Osteocyte (in vitro differentiated cells): ENCODE measurements around the gene MOG. TPM values are rescaled to one million over a fixed set of nuclear protein-coding genes. Genes with fewer than 3 reads are reported as not detected.
"Not testable (repeated sequence)": the region's sequence is repeated elsewhere in the genome, so short reads cannot be mapped to it uniquely, and the experiment has no call there.

Experiments used
- DNase-seq: peaks from one replicate; pipeline ENCODE4 v3.0.0; 2021; ENCODE audit warnings: mixed read lengths; ENCODE audit not compliant: unreplicated experiment; ENCODE audit errors: extremely low spot score
- H3K27ac Mint-ChIP-seq: one replicate; pipeline ENCODE4 v1.8.0; 2021; ENCODE audit warnings: mild to moderate bottlenecking, mixed read lengths; ENCODE audit not compliant: unreplicated experiment
- H3K27me3 Mint-ChIP-seq: one replicate; pipeline ENCODE4 v1.8.0; 2021; ENCODE audit warnings: mixed read lengths; ENCODE audit not compliant: unreplicated experiment
- H3K36me3 Mint-ChIP-seq: one replicate; pipeline ENCODE4 v1.8.0; 2021; ENCODE audit warnings: mixed read lengths; ENCODE audit not compliant: unreplicated experiment
- H3K4me1 Mint-ChIP-seq: one replicate; pipeline ENCODE4 v1.8.0; 2021; ENCODE audit warnings: mixed read lengths; ENCODE audit not compliant: unreplicated experiment
- H3K4me3 Mint-ChIP-seq: one replicate; pipeline ENCODE4 v1.8.0; 2021; ENCODE audit warnings: mild to moderate bottlenecking, moderate library complexity, mixed read lengths; ENCODE audit not compliant: unreplicated experiment
- H3K9me3 Mint-ChIP-seq: one replicate; pipeline ENCODE4 v1.8.0; 2021; ENCODE audit warnings: mixed read lengths; ENCODE audit not compliant: unreplicated experiment
- CTCF ChIP-seq: fragments of 200-600 bp; sonication (generic); IDR thresholded peaks from 2 replicates; pipeline ENCODE4 v1.5.0; 2021; ENCODE audit warnings: antibody characterized with exemption, mild to moderate bottlenecking, moderate library complexity
- total RNA-seq: library from RNA; stranded (reverse); gene quantifications from 2 replicates; pipeline ENCODE4 v1.2.1, GENCODE V29; 2021

The MOG gene
- total RNA-seq, 1 donor from 2014 or later, result not detected

DNA sequence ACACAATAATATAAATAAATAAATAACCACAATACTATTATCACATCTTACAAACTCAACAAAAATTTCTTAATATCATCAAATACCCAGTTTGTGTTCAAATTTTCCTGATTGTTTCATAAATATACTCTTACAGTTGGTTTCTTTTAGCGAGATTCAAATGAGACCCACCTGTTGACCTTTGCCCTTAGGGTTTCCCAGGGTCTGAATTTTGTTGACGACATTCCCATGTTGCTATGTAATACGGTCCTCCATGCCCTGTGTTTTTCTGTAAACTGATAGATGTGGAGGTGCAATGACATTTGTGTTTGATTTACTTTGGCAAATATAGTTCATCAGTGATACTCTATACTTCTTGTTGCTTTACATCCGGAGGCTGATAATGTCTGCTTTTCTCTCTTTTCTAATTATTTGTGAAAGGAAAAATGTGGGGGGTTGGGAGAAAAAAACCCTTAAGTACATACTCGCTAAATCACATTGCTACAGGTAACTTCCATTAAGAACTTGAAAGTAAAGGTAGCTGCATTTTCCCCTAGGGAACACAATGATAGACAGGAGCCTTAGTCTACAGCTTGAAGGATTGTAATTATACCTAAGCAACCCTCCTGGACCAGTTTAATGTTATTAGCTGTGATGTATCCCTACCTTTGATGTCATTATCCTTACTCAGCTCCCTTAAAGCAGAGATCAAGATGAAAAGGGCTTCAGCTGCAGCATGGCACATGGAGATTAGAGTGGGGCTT, 6.6 kb downstream of the MOG start:
- TF ChIP-seq CTCF, result no peak
- Mint-ChIP-seq H3K9me3 (no peaks in the 10 kb centered on the region), H3K4me1 (peaks cover 22% of the 10 kb centered on the region), H3K4me3 (no peak overlapping the region), H3K27me3 (peaks cover 16% of the 10 kb centered on the region), H3K36me3 (no peaks in the 10 kb centered on the region), H3K27ac (no peak overlapping the region)
- DNase-seq, result no peak

DNA sequence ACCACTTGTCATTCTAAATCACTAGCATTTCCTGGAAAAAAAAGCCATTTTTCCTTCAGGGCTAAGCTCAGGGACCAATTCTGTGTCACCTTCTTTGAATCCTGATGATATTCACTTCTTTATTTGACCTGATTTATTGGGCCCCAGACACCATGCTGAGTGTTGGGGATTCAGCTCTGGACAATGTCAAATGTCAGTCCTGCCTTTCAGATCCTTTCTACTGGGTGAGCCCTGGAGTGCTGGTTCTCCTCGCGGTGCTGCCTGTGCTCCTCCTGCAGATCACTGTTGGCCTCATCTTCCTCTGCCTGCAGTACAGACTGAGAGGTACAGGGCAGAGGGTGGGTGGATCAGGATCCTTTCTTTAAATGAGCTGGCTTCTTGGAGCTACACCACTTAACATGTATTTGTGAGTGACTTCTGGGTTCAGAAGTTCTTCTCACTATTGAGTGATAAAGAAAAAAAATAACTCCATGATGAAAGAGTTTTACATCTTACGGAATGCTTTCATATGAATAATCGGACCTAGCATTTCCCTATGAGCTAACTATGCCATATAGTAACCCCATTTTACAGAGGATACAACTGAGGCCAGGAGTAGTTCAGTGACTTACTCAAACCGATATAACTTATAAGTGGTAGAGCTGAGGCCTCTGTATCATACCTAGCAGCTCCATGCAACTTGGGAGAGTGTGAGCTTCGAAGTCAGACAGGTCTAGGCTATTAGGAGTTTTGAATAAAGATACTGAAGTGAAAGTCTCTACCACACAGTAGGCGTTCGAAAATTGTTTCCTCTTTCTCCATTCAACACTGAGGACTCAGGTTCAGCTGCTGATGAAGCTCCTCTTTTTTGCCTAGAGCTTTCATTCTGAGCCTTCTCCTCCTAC, 9.3 kb downstream of the MOG start:
- no peak for TF ChIP-seq CTCF
- DNase-seq, result no peak
- Mint-ChIP-seq H3K27ac (no peak overlapping the region), H3K27me3 (peaks cover 17% of the 10 kb centered on the region), H3K9me3 (no peaks in the 10 kb centered on the region), H3K4me3 (no peak overlapping the region), H3K36me3 (no peaks in the 10 kb centered on the region), H3K4me1 (peaks cover 18% of the 10 kb centered on the region)

DNA sequence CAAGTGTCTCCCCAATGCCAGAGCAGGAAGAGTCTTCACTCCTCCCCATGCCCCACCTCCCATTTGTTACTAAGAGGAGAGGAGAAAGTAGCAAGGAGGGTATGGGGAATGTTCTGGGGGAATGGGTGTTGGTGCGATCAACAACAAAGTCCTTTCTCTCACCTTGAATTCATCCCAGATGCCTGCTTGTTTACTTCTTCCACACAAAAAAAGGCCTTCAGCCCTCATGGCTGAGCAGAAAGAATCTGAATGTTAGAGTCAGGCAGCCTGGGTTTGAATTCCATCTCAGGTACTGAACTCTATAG, 9.9 kb downstream of the MOG start:
- H3K9me3 Mint-ChIP-seq, result no peaks in the 10 kb centered on the region
- peaks cover 17% of the 10 kb centered on the region for H3K27me3 Mint-ChIP-seq
- no peak for TF ChIP-seq CTCF
- no peak for DNase-seq
- no peak overlapping the region for H3K27ac Mint-ChIP-seq
- H3K36me3 Mint-ChIP-seq, result no peaks in the 10 kb centered on the region
- H3K4me3 Mint-ChIP-seq, result no peak overlapping the region
- H3K4me1 Mint-ChIP-seq, result peaks cover 12% of the 10 kb centered on the region

DNA sequence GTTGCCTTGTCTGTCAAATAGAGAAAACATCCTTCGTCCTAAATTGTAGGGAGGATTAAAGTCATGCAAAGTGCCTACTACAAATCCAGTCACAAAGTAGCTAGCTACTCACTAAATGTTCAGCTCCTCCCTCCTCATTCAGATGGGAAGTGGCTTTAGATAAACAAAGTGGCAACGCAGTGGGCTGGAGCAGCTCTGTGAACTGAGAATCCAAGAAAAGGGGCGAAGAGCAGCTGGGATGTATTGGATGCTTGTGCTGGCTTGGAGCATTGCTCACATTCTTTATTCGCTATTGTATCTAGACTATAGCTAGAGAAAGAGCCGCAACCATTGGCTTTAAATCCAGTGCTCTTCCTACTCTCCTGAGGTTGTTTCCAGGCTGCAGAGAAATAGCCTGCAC, 10.3 kb downstream of the MOG start:
- H3K27ac Mint-ChIP-seq, result no peak overlapping the region
- TF ChIP-seq CTCF, result no peak
- no peaks in the 10 kb centered on the region for H3K9me3 Mint-ChIP-seq
- no peak overlapping the region for H3K4me3 Mint-ChIP-seq
- no peak for DNase-seq
- H3K4me1 Mint-ChIP-seq, result peaks cover 8% of the 10 kb centered on the region
- peaks cover 17% of the 10 kb centered on the region for H3K27me3 Mint-ChIP-seq
- no peaks in the 10 kb centered on the region for H3K36me3 Mint-ChIP-seq

GRCh38 chr6:29671026-29671425, 14.1 kb downstream of the MOG start:
- DNase-seq, result no peak
- Mint-ChIP-seq H3K36me3 (no peaks in the 10 kb centered on the region), H3K9me3 (no peaks in the 10 kb centered on the region), H3K27ac (no peak overlapping the region), H3K4me3 (no peak overlapping the region), H3K4me1 (peaks cover 2% of the 10 kb centered on the region), H3K27me3 (peaks cover 13% of the 10 kb centered on the region)
- TF ChIP-seq CTCF, result no peak

DNA sequence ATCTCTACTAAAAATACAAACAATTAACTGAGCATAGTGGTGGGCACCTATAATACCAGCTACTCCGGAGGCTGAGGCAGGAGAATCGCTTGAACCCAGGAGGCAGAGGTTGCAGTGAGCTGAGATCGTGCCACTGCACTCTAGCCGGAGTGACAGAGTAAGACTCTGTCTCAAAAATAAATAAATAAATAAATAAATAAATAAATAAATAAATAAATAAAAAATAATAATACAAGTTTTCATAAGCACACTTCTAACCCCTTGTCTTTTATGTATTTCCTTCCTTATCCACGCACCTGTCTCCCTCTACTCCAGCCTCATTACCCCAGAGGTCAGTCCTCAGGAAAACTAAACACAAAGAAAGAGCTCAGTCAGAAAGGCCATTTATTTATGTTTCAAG, 15.2 kb downstream of the MOG start:
- H3K4me3 Mint-ChIP-seq, H3K27ac Mint-ChIP-seq, H3K36me3 Mint-ChIP-seq, DNase-seq, H3K9me3 Mint-ChIP-seq: not testable (repeated sequence)
- peaks cover 13% of the 10 kb centered on the region for H3K27me3 Mint-ChIP-seq
- H3K4me1 Mint-ChIP-seq, result peaks cover 11% of the 10 kb centered on the region
